ENCODE measurements around the gene ABTB2. TPM values are rescaled to one million over a fixed set of nuclear protein-coding genes. Genes with fewer than 3 reads are reported as not detected.

The ABTB2 gene
- total and polyA plus RNA-seq, 9 of the 15 experiments (the other 6 are each of a cell fraction or from before 2014, with no cell fraction given), result 0.03 to 0.18 (median 0.12) TPM; not detected in 2

- H3K4me1 ChIP-seq (replicated peaks in 1 of 2; ENCODE audit: control insufficient read depth in 2 of 2, insufficient read depth in 2 of 2, low read length in 2 of 2), result no peaks in the 10 kb centered on the region
These were observed 12.3 kb downstream of the ABTB2 start for GRCh38 chr11:34345540-34345876.

More at GRCh38 chr11:34345540-34345876, 12.3 kb downstream of the ABTB2 start:
- BruUV-seq (replicated peaks), result no TSS peak
- ChIA-PET CTCF (ENCODE audit: low intra/inter-chr PET ratio) (no interaction called here), POLR2A (interaction anchor here (1.2 kb wide), 1 partner anchor 12 kb away, joined by 4 read pairs; no protein-coding TSS in a partner anchor)
- H3K4me3 ChIP-seq, result no peak overlapping the region
- H2AFZ ChIP-seq (ENCODE audit: low read depth, low read length), result no peak overlapping the region
- no peaks in the 10 kb centered on the region for H3K9me1 ChIP-seq (ENCODE audit: control insufficient read depth, insufficient read depth, low read length)
- H3K27ac ChIP-seq (ENCODE audit: extremely low read depth, low read depth, low read length), result no peak overlapping the region
- no peaks in the 10 kb centered on the region for H3K9me3 ChIP-seq (replicated peaks; ENCODE audit: control insufficient read depth, insufficient read depth, low read depth, low read length)
- H3K4me2 ChIP-seq (ENCODE audit: insufficient read depth, low read length), result no peak overlapping the region
- no peak overlapping the region for H3K9ac ChIP-seq (ENCODE audit: insufficient read depth in 1 of 2, low read depth in 2 of 2, low read length in 2 of 2)
- 10% methylated on average over 3 of the region's 3 CpGs for WGBS (ENCODE audit: insufficient coverage, low coverage, missing lambda C conversion rate)
- FAIRE-seq (no peak), DNase-seq (ENCODE audit: extremely low read depth in 1 of 4, low spot score in 3 of 4) (no peak), ATAC-seq (no peak; the same call in 2 of the 3 replicates)
- no peaks in the 10 kb centered on the region for H3K36me3 ChIP-seq (ENCODE audit: control insufficient read depth, insufficient read depth, low read length)
- in situ Hi-C loops (cut with MboI) (loop anchor here (25.0 kb wide), 1 partner anchor 508 kb away; no protein-coding TSS in a partner anchor), intact Hi-C loops (cut with micrococcal nuclease) (no loop called here)
- no peaks in the 10 kb centered on the region for H3K79me2 ChIP-seq (ENCODE audit: control insufficient read depth, insufficient read depth, low read length)
- H4K20me1 ChIP-seq (replicated peaks; ENCODE audit: control insufficient read depth, insufficient read depth, low read length), result peaks cover 4% of the 10 kb centered on the region
- H3K27me3 ChIP-seq (ENCODE audit: control insufficient read depth in 2 of 2, insufficient read depth in 2 of 2, low read length in 2 of 2), result peaks cover 34 to 68% of the 10 kb centered on the region in 2 experiments
- TF ChIP-seq MXD1 (CRISPR knock-in tag; IDR thresholded peaks at IDR 0.05; ENCODE audit: borderline replicate concordance, poor library complexity, severe bottlenecking) (no peak), TEAD4 (IDR thresholded peaks at IDR 0.05; ENCODE audit: low read length) (no peak), TEAD4 (CRISPR knock-in tag; IDR thresholded peaks at IDR 0.05; ENCODE audit: borderline replicate concordance) (no peak), IRF9 (tag; IDR thresholded peaks at IDR 0.05) (no peak), ZKSCAN1 (IDR thresholded peaks at IDR 0.05; ENCODE audit: low read depth, low read length) (no peak), MAZ (CRISPR knock-in tag; conservative IDR thresholded peaks at IDR 0.05 in 1 of 2, IDR thresholded peaks at IDR 0.05 in 1 of 2) (no peak), COPS2 (conservative IDR thresholded peaks at IDR 0.05) (no peak), ZNF407 (IDR thresholded peaks at IDR 0.05; ENCODE audit: low read depth) (no peak), GMEB1 (CRISPR knock-in tag; IDR thresholded peaks at IDR 0.05) (no peak)

Data from K562 (cell line).